ENCODE measurements around the gene HUWE1. TPM values are rescaled to one million over a fixed set of nuclear protein-coding genes. Genes with fewer than 3 reads are reported as not detected.

Gene HUWE1
- total RNA-seq, 4 donors from 2014 or later: 152 to 208 (median 186) TPM

DNA sequence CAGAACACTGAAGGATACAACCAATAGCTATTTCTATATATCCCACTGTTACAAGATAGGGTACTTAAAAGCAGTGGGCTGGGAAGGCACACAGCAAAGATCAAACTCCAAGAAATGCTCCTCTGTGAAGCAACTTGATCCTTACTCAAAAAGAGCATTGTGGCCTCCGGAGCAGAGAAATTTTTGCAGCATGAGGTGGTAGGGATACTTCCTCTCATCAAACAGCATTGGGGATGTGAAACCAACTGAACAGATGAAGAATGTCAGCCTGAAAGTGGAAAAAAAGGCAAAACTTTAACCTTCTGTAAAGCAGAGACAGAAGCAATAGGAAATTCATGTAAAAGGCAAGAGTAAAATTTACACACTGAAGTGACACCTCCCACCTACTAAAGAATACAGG is 92.2 kb downstream of the HUWE1 start:
- WGBS: 73% methylated on average over 1 of the region's 1 CpG
- DNase-seq (ENCODE audit: low spot score in 2 of 2): no peak
- Histone ChIP-seq H3K36me3 (peaks cover 57% of the 10 kb centered on the region), H3K27ac (no peak overlapping the region), H3K4me1 (no peaks in the 10 kb centered on the region), H3K27me3 (no peaks in the 10 kb centered on the region), H3K9me3 (no peaks in the 10 kb centered on the region), H3K4me3 (no peak overlapping the region)
- no peak for TF ChIP-seq EP300 (IDR thresholded peaks at IDR 0.05)
- TF ChIP-seq CTCF (IDR thresholded peaks at IDR 0.05): no peak
- no peak for TF ChIP-seq POLR2A (IDR thresholded peaks at IDR 0.05)
- TF ChIP-seq POLR2AphosphoS5 (IDR thresholded peaks at IDR 0.05): no peak

- 83% methylated on average over 5 of the region's 5 CpGs for WGBS
- H3K36me3 ChIP-seq: peaks cover 92% of the 10 kb centered on the region
- DNase-seq (ENCODE audit: low spot score in 2 of 2): no peak
Measured at GRCh38 chrX:53587795-53588420, 98.6 kb downstream of the HUWE1 start.

GRCh38 chrX:53584891-53585290 is 101.6 kb downstream of the HUWE1 start:
- H3K36me3 ChIP-seq: peaks cover 74% of the 10 kb centered on the region
- WGBS: 82% methylated on average over 9 of the region's 9 CpGs
- no peak overlapping the region for H3K27ac ChIP-seq
- no peak overlapping the region for H3K4me3 ChIP-seq
- DNase-seq (ENCODE audit: low spot score in 2 of 2): no peak
- no peaks in the 10 kb centered on the region for H3K4me1 ChIP-seq
- TF ChIP-seq POLR2A (IDR thresholded peaks at IDR 0.05) (no peak), EP300 (IDR thresholded peaks at IDR 0.05) (no peak), POLR2AphosphoS5 (IDR thresholded peaks at IDR 0.05) (no peak), CTCF (IDR thresholded peaks at IDR 0.05) (no peak)
- no peaks in the 10 kb centered on the region for H3K27me3 ChIP-seq
- no peaks in the 10 kb centered on the region for H3K9me3 ChIP-seq

More at GRCh38 chrX:53587795-53588420, 98.6 kb downstream of the HUWE1 start:
- H3K4me3 ChIP-seq: no peak overlapping the region
- TF ChIP-seq CTCF (IDR thresholded peaks at IDR 0.05): no peak
- no peaks in the 10 kb centered on the region for H3K4me1 ChIP-seq
- no peak overlapping the region for H3K27ac ChIP-seq
- no peaks in the 10 kb centered on the region for H3K27me3 ChIP-seq
- H3K9me3 ChIP-seq: no peaks in the 10 kb centered on the region

- WGBS: 84% methylated on average over 7 of the region's 7 CpGs
- TF ChIP-seq EP300 (IDR thresholded peaks at IDR 0.05): no peak
- no peak for TF ChIP-seq CTCF (IDR thresholded peaks at IDR 0.05)
- H3K27me3 ChIP-seq: no peaks in the 10 kb centered on the region
- H3K4me1 ChIP-seq: no peaks in the 10 kb centered on the region
- H3K27ac ChIP-seq: no peak overlapping the region
- no peak overlapping the region for H3K4me3 ChIP-seq
- H3K9me3 ChIP-seq: no peaks in the 10 kb centered on the region
- no peak for DNase-seq (ENCODE audit: low spot score in 2 of 2)
- H3K36me3 ChIP-seq: peaks cover 64% of the 10 kb centered on the region
Measured at GRCh38 chrX:53583571-53583970, 102.9 kb downstream of the HUWE1 start.

- Histone ChIP-seq H3K4me3 (no peak overlapping the region), H3K27me3 (no peaks in the 10 kb centered on the region), H3K36me3 (peaks cover 41% of the 10 kb centered on the region), H3K4me1 (no peaks in the 10 kb centered on the region), H3K9me3 (no peaks in the 10 kb centered on the region), H3K27ac (no peak overlapping the region)
- TF ChIP-seq POLR2A (IDR thresholded peaks at IDR 0.05) (no peak), EP300 (IDR thresholded peaks at IDR 0.05) (no peak)
- no peak for DNase-seq (ENCODE audit: low spot score in 2 of 2)
- WGBS: 89% methylated on average over 12 of the region's 12 CpGs
Measured at GRCh38 chrX:53580742-53581504, 105.6 kb downstream of the HUWE1 start.

All from suprapubic skin (tissue), 4 donors.